GM12874 (cell line): ENCODE data around the gene ZNF708.

Source experiments
- CTCF ChIP-seq: IDR thresholded peaks from 2 replicates; pipeline ENCODE4 v1.5.1; 2011; ENCODE audit warnings: low read depth, mild to moderate bottlenecking, control low read depth, low read length, moderate library complexity; ENCODE audit not compliant: insufficient read depth

Gene ZNF708

GRCh38 chr19:21328885-21329605 is at the start of gene ZNF708:
TSS of gene ZNF708 (minus strand) at chr19:21329410. CDS start at chr19:21329212, 198 bp downstream.
- TF ChIP-seq CTCF, result no peak

- TF ChIP-seq CTCF, result no peak
These were observed 33.1 kb upstream of the ZNF708 start for GRCh38 chr19:21362291-21362690.

GRCh38 chr19:21358768-21359451 is 29.7 kb upstream of the ZNF708 start, which contains the start of gene ZNF738:
TSS of gene ZNF738 (plus strand) at chr19:21359000. CDS start at chr19:21359141, 141 bp downstream.
- TF ChIP-seq CTCF, result no peak

GRCh38 chr19:21352830-21353229 is 23.6 kb upstream of the ZNF708 start:
- no peak for TF ChIP-seq CTCF

GRCh38 chr19:21335721-21336120 is 6.5 kb upstream of the ZNF708 start:
- no peak for TF ChIP-seq CTCF

DNA sequence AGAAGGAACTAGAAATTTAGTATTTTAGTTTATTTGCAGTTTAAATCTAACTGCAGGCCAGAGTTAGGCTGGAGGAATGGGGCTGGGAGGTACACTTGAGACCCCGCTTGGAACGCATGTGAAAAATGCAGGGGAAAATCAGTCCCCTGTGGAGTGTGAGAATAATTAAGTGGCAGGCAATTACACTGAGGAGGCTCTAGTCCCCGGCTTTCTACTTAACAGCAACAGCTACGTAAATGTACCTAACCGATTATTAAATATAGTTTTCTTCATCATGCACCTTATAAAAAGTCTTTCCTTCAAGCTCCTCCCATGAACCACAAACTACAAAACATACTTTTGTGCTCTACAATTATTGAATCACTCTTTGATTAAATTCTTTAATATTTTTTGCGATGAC is 804 bp downstream of the ZNF708 start:
- no peak for TF ChIP-seq CTCF

GRCh38 chr19:21326169-21326568 is 3.0 kb downstream of the ZNF708 start:
- no peak for TF ChIP-seq CTCF
